GM18498 (cell line): ENCODE data around the gene EBLN1.
A peak's percentile ranks its signal among the peaks of the same experiment; 100 is the strongest.

Experiments
- ATAC-seq: cut with Tn5 transposase; IDR thresholded peaks from one replicate; pipeline ENCODE4 v1.9.1; 2021; ENCODE audit warnings: mild to moderate bottlenecking, moderate library complexity; ENCODE audit not compliant: unreplicated experiment

Gene EBLN1

DNA sequence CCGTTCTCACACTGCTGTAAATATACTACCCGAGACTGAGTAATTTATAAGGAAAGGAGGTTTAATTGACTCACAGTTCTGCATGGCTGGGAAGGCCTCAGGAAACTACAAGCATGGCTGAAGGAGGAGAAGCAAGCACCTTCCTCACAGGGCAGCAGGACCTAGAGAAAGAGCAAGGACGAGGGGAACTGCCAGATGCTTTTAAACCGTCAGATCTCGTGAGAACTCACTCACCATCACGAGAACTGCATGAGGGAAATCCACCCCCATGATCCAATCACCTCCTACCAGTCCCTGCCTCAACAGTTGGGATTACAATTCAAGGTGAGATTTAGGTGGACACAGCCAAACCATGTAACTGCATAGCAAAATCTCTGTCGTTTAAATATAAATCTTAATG is at the start of gene EBLN1:
Gene EBLN1, minus strand, starts transcription at position 174 of the 400 bp plus-strand sequence. CDS start 8,032 bp downstream, outside the sequence.
- ATAC-seq: no peak

DNA sequence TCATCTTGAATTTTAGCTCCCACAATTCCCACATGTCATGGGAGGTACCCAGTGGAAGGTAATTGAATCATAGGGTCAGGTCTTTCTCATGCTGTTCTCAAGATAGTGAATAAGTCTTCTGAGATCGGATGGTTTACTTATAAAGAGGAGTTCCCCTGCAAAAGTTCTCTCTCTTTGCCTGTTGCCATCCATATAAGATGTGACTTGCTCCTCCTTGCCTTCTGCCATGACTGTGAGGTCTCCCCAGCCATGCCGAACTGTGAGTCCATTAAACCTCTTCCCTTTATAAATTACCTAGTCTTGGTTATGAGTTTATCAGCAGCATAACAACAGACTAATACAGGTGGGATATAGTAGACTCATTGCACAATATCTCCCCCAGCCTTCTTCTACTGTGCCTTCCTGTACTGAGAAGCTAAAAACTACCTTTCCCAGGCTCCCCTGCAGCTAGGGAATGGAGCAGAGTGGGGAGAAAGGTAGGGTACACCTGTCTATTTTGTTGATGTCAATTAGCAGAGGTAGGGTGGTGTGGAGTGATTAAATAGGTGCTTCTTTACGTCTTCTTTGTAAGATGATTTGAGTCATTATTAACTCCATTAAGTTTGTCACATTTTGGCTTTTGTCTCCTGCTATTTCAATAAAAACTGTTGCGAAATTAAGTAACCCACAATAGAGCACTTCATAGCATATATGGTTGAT is 48.2 kb upstream of the EBLN1 start:
- ATAC-seq: no peak

DNA sequence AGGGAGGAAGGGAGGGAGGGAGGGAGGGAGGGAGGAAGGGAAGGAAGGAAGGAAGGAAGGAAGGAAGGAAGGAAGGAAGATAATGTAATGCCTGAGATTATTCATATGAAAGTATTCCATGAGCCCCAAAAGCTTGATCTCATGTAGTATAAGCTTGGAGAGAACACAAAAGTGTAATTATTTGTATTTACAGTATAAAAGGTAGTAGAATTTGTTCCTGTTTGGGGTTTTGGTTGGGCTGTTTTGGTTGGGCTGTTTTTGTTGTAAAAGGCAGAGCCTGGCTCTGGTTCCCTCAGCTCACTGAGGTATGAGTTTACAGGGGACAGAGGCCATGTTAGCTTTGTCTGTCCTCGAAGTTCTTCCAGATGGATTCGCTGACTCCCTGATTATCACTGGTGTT is 45.3 kb upstream of the EBLN1 start:
- no peak for ATAC-seq

DNA sequence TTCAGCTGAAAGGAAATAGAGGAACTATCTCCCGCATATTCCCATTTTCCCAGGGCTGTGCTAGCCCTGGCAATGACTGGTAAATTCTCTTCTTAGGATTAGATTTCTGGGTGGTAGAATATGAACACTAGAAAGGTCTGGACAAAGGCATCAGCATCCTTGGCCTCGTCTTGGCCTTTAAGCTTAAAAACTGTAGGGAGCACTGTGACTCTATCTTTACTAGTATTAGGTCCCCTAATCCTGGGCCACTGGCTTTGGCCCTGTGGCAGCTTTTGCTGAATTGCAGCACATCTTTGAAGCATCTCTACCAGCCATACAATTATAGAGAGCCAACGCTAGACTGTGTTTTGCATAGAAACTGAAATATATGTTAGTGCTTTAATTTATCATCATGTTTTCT is 41.5 kb upstream of the EBLN1 start:
- peak; percentile 65 for ATAC-seq

DNA sequence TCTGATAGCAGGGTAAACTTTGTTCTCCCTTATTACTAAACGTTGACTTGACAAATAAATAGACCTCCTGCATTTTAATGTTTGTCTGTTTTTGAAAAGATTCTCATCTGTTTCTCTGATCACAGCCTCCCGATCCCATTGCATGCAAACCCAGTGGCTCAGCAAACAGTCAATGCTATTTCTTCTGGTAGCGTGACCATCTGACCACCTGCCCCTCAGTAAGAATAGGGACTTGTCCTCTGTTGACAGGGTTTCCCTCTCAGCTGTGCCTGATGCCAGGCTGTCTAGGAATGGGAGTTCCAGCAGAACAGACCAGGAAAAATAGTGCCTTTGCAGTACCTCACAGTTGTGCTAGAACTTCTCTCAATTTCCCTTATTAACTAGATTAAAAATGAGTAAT is 40.7 kb upstream of the EBLN1 start:
- no peak for ATAC-seq

DNA sequence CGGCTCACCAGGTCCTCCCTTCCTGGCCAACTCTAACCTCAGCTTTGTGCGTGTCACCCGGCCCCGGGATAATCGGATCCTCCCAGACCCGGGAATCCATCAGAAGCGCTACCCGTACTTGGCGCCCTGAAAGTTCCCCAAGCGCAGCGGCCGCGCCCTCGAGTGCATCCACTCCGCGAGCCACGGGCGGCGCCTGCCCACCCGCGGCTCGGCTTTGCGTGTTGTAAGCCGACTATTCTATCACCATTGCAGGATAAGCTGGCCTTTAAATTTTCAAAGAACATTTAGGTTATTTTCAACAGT is 35.7 kb upstream of the EBLN1 start:
- ATAC-seq: no peak

DNA sequence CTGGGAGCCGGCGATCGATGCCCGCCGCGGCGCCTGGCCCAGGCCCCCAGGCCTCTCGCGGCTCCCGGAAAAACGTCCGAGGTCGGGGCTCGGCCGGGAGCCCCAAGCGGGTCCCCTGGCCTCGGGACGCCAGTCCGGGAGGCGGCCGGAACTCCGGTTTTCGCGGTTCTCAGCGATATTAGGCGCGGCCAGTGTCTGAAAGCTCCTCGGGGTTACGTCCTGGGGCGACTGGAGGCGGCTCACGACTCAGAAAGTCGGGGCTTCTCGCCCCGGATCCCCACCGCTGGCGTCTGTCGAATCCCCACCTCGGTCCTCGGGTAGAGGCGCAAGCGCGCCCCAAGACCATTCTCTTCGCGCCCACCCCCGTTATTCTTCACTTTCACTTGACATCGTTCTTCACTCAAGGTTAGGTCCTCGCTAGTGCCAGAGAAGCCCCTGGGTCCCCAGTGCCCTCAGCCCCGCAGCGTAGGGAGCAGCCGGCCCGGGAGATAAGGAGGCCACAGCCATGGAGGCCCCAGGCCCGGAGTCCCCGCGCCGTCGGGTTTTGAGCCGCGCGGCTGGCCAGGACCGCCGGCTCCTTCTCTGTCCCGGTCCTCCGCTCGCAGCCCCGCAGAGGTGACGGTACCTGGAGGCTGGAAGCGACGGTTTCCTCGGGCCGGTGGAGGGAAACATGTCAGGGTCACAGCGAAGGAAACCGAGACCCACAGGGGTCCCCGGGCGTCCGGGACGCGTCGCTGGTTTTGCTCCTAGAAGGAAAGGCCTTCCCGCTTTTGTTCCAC is 35.2 kb upstream of the EBLN1 start:
- peak; percentile 36 for ATAC-seq

DNA sequence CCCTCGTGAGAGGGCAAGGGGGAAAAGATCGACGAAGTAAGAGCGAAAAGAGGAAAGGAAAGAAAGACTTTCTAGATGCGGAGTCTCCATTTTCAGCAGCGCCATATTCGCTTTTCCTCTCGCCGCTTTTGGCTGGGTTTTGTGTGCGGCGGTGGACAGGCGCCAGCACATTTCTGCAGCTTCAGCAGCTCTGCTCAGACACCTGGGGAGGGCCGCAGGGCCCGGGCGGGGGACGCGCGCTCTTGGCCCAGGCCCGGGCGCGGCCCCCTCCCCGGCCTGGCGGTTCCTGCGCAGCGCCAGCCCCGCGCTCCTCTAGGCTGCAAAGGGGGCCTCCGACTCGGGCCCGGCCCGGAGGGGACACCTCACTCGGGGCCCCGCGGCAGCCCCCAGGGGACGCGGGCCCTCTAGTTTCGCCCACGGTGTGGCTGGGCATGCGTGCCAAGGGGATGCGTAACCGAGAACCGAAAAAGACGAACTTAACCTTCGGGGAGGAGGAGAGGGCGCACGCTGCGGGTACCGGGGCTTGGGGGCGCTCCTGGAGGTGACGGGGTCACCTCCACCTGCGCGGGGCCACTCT is 34.5 kb upstream of the EBLN1 start:
- peak; percentile 70 for ATAC-seq

DNA sequence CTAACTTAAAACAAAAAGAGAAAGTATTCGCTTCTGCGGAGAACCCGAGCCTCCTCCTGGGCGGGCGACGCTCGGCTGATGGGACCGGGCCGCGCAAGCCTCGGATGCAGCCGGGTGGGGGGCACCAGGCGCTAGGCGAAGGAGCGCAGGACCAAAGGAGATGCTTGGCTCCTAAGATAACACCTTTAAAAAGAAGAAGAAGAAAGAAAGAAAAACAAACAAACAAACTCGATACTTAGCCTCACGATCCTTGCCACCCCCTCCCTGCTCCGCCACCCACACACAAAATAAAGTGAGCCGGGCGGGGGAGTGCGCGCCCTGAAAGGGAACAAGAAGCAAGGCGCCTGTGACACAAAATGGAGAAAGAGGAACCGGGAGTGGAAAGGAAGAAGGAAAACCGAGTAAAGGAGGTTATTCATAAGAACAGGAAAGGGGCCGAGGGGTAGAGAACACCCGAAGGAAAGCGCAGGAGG is 34.0 kb upstream of the EBLN1 start:
- ATAC-seq: peak; percentile 54

DNA sequence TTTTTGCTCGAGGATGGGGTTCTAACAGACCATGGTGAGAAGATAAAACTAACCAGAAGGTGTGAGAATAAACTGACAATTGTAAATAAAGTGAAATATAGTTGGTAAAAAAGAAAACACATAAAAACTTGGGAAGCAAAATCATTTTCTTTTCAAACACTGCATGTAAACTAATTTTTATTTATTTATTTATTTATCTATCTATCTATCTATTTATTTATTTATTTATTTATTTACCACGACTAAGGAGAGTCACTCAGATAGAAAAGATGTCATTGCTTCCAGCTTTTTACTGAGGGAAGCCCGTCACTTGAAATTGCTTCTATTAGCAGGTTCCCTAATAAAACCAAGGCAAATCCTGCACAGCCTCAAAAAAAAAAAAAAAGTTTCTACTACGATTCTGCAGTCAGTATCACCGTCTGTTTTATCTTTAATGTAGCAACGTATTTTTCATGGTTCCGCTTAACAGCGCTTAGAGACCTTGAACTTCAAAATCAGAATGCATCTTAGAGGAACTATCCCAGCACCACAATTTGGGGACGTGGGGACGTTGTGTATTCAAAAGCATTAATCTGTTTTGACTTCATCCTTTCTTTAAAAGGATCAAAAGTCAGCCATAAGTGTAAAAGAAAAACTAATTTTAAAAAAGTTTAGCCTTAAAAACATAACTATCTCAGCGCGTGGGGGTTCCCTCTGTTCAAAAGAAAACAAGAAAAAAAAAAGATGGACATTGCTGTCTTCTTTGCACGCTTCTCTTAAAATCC is 33.3 kb upstream of the EBLN1 start:
- no peak for ATAC-seq

DNA sequence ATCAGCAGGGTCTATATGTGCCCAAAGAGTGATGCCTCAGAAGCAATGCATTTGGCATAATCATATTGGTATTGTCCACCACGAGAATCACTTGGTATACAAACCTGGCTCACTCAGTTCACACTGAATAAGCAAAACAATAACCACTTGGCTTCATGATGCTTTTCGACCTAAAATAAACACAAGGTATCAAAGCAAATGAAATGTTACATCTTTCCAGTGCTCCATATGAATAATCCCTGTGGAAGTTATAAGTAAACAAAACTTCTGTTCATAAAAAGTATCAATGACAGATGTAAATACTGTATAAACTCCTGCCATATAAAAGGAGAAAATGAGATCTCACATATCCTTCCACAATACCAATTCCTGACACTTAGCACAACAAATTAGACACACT is 29.8 kb upstream of the EBLN1 start:
- ATAC-seq: no peak

DNA sequence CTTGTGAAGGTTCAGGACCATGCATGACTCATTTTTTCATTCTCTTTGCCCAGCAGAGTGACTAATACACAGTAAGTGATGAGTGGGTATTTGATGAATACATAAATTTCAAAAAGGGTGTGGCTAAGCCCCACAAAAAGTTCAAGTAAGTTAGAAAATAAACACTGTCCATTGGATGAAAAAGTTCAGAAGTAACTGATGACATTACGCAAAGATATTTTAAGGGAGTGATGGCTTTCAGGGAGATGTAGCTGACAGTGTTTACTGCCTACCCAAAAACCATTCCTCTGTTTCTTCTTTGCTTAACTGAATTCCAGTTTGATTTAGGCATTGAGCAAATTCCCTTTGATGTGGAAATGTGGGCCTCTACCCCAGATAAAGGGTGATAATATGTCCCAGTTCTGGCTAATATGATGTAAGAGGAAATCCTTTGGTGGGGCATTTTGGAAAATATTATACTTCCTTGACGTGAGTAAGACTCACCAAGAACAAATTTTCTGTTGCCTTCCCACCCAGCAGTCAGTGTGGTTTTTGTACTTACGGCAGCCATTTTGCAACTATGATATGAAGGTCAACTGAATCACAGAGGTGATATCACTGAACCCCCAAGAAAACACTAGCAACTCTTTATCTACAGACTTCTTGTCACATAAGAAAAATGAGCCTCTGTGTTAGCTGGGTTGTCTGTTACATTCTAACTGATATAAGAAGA is 29.0 kb upstream of the EBLN1 start:
- no peak for ATAC-seq

DNA sequence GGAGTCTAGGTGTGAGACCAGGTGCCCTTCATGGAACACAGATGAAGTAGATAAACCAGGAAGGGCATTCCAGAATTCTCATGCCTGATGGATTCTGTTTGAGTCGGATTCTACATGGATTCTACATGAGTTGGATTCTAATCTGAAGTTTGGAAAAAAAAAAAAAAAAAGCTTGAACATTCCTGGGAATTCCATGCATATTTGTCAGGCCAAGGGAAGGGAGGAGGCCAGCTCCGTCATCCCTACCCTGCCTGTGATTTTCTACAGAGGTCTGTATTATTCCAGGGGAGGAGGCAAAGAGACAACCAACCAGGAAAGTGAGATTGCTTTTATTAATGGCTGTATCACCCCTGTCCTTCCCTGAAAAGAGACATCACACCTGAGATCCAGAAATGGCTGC is 27.8 kb upstream of the EBLN1 start:
- no peak for ATAC-seq

DNA sequence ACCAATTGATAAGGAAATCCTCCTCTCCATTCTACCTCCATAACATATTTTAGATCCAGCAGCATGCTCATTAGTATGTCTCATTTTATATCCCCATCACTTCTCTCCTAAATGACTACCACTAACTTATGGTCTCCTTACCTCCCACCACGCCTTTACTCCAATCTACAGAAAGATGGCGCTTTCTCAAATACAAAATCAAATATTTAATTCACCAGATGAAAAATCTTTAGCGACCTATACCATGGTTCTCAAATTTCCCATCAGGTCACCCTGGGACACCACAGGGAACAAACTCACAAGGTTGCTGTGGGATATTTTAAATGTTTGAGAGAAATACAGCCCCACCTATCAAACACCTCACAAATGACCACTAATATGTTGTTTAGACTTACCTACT is 27.0 kb upstream of the EBLN1 start:
- ATAC-seq: no peak

DNA sequence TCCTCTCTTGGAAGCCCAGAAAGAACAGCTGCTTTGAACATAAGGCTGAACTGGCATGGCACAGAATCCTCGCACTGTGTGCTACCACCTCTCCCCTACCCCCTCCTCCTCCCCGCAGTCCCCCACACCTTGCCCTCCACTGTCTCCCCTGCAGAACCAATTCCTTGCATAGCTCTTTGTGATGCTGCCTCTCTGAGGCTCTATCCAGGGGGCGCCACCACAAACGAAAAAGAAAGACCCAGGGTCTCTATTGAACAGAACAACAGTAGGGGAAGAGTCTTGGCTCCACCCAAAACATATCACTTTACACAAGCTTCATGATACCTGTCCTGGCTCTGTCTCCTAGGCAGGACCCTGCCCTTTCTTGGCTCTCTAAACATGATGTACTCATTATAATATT is 26.2 kb upstream of the EBLN1 start:
- no peak for ATAC-seq

DNA sequence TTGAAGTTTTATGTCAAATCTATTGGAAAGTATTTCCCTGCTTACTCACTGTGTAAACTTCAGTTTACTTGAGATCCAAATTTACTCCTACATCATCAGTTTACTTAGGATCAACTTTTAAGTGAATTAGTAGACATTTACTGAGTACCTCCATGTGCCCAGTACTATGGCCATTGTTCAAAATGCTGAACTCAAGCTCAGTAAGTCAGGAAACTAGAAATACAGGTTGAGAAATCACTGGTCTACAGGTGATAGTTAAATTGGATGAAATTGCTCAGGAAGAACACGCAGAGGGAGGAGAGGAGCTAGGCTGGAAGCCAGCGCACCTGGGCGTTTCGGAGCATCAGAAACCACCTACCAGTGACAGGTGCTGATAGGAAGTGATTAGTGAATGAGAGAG is 25.5 kb upstream of the EBLN1 start:
- no peak for ATAC-seq

DNA sequence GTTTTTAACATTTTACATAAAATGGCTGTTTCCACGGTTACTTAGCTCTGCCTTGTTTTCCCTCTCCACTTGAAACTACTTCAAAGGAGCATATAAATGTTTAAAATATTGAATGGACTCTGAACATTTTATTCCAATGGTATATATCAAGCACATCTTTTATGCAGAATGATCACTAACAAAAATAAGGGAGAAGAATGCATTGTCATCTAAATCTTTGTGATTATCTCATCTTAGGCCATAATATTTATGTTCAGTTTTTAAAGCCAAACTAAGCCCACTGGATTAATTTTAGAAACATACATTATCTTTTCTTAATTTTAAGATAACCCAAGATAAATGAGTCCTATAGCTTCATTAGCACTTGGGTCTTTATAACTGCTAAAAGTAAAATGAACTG is 13.4 kb upstream of the EBLN1 start:
- ATAC-seq: no peak

DNA sequence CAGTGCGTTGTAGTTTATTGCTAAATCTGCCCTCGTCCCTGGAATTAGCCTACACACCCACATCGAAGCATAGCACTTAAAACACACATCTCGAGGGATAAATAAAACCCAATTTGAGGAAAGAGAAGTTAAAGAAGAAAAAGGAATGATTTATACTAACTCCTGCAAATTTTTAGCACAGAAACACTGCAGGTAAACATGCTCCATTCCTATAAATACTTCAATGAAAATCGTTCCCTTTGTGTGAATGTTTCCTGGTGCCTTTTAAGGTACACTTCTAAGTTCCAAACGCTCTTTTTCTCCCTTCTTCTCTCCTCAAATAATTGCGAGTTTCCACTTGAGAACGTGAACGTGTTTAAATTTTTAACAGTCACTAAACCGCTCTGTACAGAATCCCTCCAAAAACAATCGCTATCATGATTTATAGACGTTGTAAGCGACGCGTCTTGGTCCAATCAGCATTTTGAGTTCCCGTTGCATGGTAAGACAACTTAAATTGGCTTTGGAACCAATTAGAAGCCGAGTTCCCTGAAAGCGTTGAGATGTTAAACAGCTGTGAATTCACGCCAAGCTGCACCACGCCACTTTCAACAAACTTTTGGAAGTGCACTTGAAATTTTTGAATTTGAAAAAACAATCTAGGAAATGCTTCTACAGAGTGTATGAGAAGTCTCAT is 12.5 kb upstream of the EBLN1 start:
- ATAC-seq: no peak

DNA sequence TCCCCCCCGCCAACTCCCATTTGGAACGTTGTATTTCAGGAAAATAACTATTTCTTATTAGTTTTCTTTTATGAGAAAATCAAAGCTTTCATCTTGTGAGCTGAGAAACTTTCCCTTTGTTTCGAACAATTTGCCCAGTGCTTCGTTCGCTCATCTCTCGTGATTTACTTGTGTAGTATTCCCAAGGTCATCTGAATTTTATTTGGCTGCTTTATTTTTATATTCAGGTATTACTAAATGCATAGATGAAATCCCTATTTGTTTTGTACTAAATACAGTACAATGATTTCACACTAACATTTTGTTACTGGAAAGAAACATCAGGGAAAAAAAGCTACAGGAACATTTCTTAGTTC is 12.0 kb upstream of the EBLN1 start:
- no peak for ATAC-seq
